Heart left ventricle (tissue), 13 donors: ENCODE results near the gene HMGCLL1.

ENCODE experiments used
- POLR2A ChIP-seq, 2 donors: fragments of 450-650 bp; IDR thresholded peaks; one replicate each; pipeline ENCODE4 v1.6.1; 2017; ENCODE audit warnings: antibody characterized with exemption in 2 of 2, mild to moderate bottlenecking in 2 of 2, moderate library complexity in 2 of 2
- TF ChIP-seq, protein P1 (sequence below), 12 donors: fragments of 200-600 bp; sonication (generic) in 4 of 12; IDR thresholded peaks; one replicate each; pipeline versions ENCODE4 v1.5.0 to v1.8.0; 2018 to 2022; ENCODE audit warnings: antibody characterized with exemption in 12 of 12, mild to moderate bottlenecking in 5 of 12
- donor health status: ischemic (EF 13 %, LVEDD 7.1; RV severe dilation, severe dysfunction).
- donor health status: DM: no; HTN: yes; CAD: no.
- donor health status: DM: no; HTN: no; CAD: no.
- donor health status: ischemic (EF 25% LVEDD 6.9; RV normal size, moderate dysfunction).
- donor health status: ischemic (EF 25% LVEDD 5.7; RV mildly dilated, moderate dysfunction).
- donor health status: ischemic (EF 35%, LVEDD 5.7; RV mildly dilated, moderate dysfunction).
- donor health status: nonischemic (EF 11% LVEDD 7.7; RV severe dilation, severe dysfunction).
- donor health status: DM: yes; HTN: yes; CAD: no.
- donor health status: PGD.
- donor health status: ischemic (EF 29% LVEDD 5.4; RV normal size, mild dysfunction).
- donor health status: nonischemic (EF 23%, LVEDD 6.1; RV moderate dilation, normal function).

DNA sequence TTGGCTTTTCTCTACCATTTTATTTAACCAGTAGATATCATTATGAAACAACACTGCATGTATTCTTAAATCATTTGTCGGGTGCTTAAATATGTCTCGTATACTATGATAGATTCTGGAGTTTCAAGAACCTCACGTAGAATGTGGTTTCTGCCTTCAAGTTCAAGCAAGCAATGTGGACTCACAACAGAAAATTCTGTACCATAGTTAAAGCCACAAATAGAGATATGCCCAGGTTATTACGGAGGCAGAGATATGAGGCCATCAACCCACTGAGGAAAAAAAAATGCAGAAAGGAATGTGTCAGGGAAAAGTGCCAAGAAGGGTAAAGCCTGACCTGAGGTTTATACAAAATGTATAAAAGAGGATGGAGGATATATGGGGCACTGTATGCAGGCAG lies 141.9 kb downstream of the HMGCLL1 start:
- no peak for TF ChIP-seq POLR2A (IDR thresholded peaks at IDR 0.05)
- TF ChIP-seq, protein P1, sequence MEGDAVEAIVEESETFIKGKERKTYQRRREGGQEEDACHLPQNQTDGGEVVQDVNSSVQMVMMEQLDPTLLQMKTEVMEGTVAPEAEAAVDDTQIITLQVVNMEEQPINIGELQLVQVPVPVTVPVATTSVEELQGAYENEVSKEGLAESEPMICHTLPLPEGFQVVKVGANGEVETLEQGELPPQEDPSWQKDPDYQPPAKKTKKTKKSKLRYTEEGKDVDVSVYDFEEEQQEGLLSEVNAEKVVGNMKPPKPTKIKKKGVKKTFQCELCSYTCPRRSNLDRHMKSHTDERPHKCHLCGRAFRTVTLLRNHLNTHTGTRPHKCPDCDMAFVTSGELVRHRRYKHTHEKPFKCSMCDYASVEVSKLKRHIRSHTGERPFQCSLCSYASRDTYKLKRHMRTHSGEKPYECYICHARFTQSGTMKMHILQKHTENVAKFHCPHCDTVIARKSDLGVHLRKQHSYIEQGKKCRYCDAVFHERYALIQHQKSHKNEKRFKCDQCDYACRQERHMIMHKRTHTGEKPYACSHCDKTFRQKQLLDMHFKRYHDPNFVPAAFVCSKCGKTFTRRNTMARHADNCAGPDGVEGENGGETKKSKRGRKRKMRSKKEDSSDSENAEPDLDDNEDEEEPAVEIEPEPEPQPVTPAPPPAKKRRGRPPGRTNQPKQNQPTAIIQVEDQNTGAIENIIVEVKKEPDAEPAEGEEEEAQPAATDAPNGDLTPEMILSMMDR (IDR thresholded peaks at IDR 0.05), result no peak
